SK-N-SH treated with all-trans-retinoic acid at 6 μM for 48 hours (cell line): ENCODE measurements around the gene ZFAND3.

Experiments
- ATAC-seq: fragments of 200-7000 bp; cut with Tn5 transposase; 3 replicates; pipeline ENCODE4 v1.9.1; 2020; ENCODE audit warnings: mild to moderate bottlenecking, moderate library complexity
- ARNTL ChIP-seq: fragments of 450-650 bp; formaldehyde crosslinking; IDR thresholded peaks from 2 replicates; pipeline ENCODE4 v1.5.0; 2020; ENCODE audit warnings: low read depth, mild to moderate bottlenecking, moderate library complexity, borderline replicate concordance
- CREB5 ChIP-seq: fragments of 250-450 bp; sonication (Bioruptor Pico); IDR thresholded peaks from 2 replicates; pipeline ENCODE4 v1.5.1; 2020; ENCODE audit warnings: low read depth, mild to moderate bottlenecking, moderate library complexity
- CSDC2 ChIP-seq: fragments of 250-450 bp; sonication (Bioruptor Pico); IDR thresholded peaks from 2 replicates; pipeline ENCODE4 v1.5.0; 2020; ENCODE audit warnings: mild to moderate bottlenecking, moderate library complexity
- CSRNP3 ChIP-seq: fragments of 250-450 bp; sonication (Bioruptor Pico); IDR thresholded peaks from 2 replicates; pipeline ENCODE4 v1.5.1; 2021; ENCODE audit warnings: mild to moderate bottlenecking, moderate library complexity
- ESRRG ChIP-seq: fragments of 250-450 bp; sonication (Bioruptor Pico); IDR thresholded peaks from 2 replicates; pipeline ENCODE4 v1.6.1; 2021; ENCODE audit warnings: mild to moderate bottlenecking
- ISL1 ChIP-seq: fragments of 250-450 bp; sonication (Bioruptor Pico); IDR thresholded peaks from 2 replicates; pipeline ENCODE4 v2.1.2; 2022; ENCODE audit warnings: mild to moderate bottlenecking, moderate library complexity
- PATZ1 ChIP-seq: fragments of 250-450 bp; sonication (Bioruptor Pico); IDR thresholded peaks from 2 replicates; pipeline ENCODE4 v1.8.0; 2020; ENCODE audit warnings: mild to moderate bottlenecking, moderate library complexity, borderline replicate concordance
- PPARA ChIP-seq: fragments of 250-450 bp; sonication (Bioruptor Pico); IDR thresholded peaks from 2 replicates; pipeline ENCODE4 v1.5.0; 2020; ENCODE audit warnings: mild to moderate bottlenecking, borderline replicate concordance
- RARB ChIP-seq: fragments of 250-450 bp; sonication (Bioruptor Pico); IDR thresholded peaks from 2 replicates; pipeline ENCODE4 v1.8.0; 2021; ENCODE audit warnings: mild to moderate bottlenecking, moderate library complexity
- SNAI2 ChIP-seq: fragments of 250-450 bp; sonication (Bioruptor Pico); IDR thresholded peaks from 2 replicates; pipeline ENCODE4 v1.5.0; 2020; ENCODE audit warnings: mild to moderate bottlenecking, moderate library complexity
- TCF4 ChIP-seq: fragments of 250-450 bp; sonication (Bioruptor Pico); IDR thresholded peaks from 2 replicates; pipeline ENCODE4 v1.8.0; 2021; ENCODE audit warnings: mild to moderate bottlenecking, moderate library complexity, borderline replicate concordance
- TOX ChIP-seq: fragments of 250-450 bp; sonication (Bioruptor Pico); IDR thresholded peaks from 2 replicates; pipeline ENCODE4 v1.8.0; 2021; ENCODE audit warnings: mild to moderate bottlenecking, moderate library complexity, borderline replicate concordance
- TSHZ2 ChIP-seq: fragments of 250-450 bp; sonication (Bioruptor Pico); IDR thresholded peaks from 2 replicates; pipeline ENCODE4 v1.5.0; 2020; ENCODE audit warnings: mild to moderate bottlenecking, moderate library complexity
- ZC3H10 ChIP-seq: fragments of 250-450 bp; sonication (Bioruptor Pico); IDR thresholded peaks from 2 replicates; pipeline ENCODE4 v1.5.1; 2021; ENCODE audit warnings: mild to moderate bottlenecking, moderate library complexity
- ZFP3 ChIP-seq: fragments of 250-450 bp; sonication (Bioruptor Pico); IDR thresholded peaks from 2 replicates; pipeline ENCODE4 v1.5.0; 2020; ENCODE audit warnings: mild to moderate bottlenecking, moderate library complexity
- ZFP30 ChIP-seq: fragments of 450-650 bp; formaldehyde crosslinking; IDR thresholded peaks from 2 replicates; pipeline ENCODE4 v1.5.0; 2022; ENCODE audit warnings: mild to moderate bottlenecking, moderate library complexity
- ZNF565 ChIP-seq: fragments of 450-650 bp; formaldehyde crosslinking; conservative IDR thresholded peaks from 2 replicates; pipeline ENCODE4 v1.5.0; 2020; ENCODE audit warnings: low read depth, mild to moderate bottlenecking, moderate library complexity
- ZNF70 ChIP-seq: fragments of 450-650 bp; formaldehyde crosslinking; IDR thresholded peaks from 2 replicates; pipeline ENCODE4 v1.5.0; 2020; ENCODE audit warnings: mild to moderate bottlenecking, moderate library complexity
- ZNF8 ChIP-seq: fragments of 450-650 bp; formaldehyde crosslinking; IDR thresholded peaks from 2 replicates; pipeline ENCODE4 v1.5.0; 2020; ENCODE audit warnings: mild to moderate bottlenecking, moderate library complexity

ZFAND3 gene

GRCh38 chr6:38163186-38164130, 343.9 kb downstream of the ZFAND3 start:
- ATAC-seq, result no peak

GRCh38 chr6:38164131-38164481, 344.6 kb downstream of the ZFAND3 start:
- no peak for ATAC-seq
- TF ChIP-seq PPARA (CRISPR knock-in tag), result no peak
- no peak for TF ChIP-seq CSRNP3 (CRISPR knock-in tag)
- no peak for TF ChIP-seq PATZ1 (CRISPR knock-in tag)
- no peak for TF ChIP-seq ESRRG
- TF ChIP-seq CREB5 (CRISPR knock-in tag), result no peak
- no peak for TF ChIP-seq TCF4 (CRISPR knock-in tag)
- TF ChIP-seq CSDC2 (CRISPR knock-in tag), result no peak
- no peak for TF ChIP-seq SNAI2
- TF ChIP-seq TSHZ2 (CRISPR knock-in tag), result no peak
- TF ChIP-seq ZC3H10 (CRISPR knock-in tag), result no peak
- TF ChIP-seq, all 23 proteins: peak for 0

More at GRCh38 chr6:38163186-38164130, 343.9 kb downstream of the ZFAND3 start:
- no peak for TF ChIP-seq ARNTL (CRISPR knock-in tag)
- TF ChIP-seq TSHZ2 (CRISPR knock-in tag), result no peak

- no peak for ATAC-seq
- TF ChIP-seq ZNF70, result no peak
- no peak for TF ChIP-seq ZFP3 (CRISPR knock-in tag)
- TF ChIP-seq ZNF565 (CRISPR knock-in tag), result no peak
- TF ChIP-seq ESRRG, result no peak
- TF ChIP-seq PPARA (CRISPR knock-in tag), result no peak
- TF ChIP-seq CSRNP3 (CRISPR knock-in tag), result no peak
- no peak for TF ChIP-seq SNAI2
- no peak for TF ChIP-seq ZNF8
- TF ChIP-seq RARB (CRISPR knock-in tag), result no peak
- no peak for TF ChIP-seq ISL1 (CRISPR knock-in tag)
- no peak for TF ChIP-seq PATZ1 (CRISPR knock-in tag)
- no peak for TF ChIP-seq ARNTL (CRISPR knock-in tag)
- TF ChIP-seq ZFP30 (CRISPR knock-in tag), result no peak
- no peak for TF ChIP-seq CSDC2 (CRISPR knock-in tag)
- no peak for TF ChIP-seq TOX (CRISPR knock-in tag)
- no peak for TF ChIP-seq CREB5 (CRISPR knock-in tag)
Measured at GRCh38 chr6:38164671-38165108, 345.2 kb downstream of the ZFAND3 start.
